Esophagus muscularis mucosa (tissue), 3 donors: ENCODE data around the gene ZSCAN21.

Experiments used
- CTCF ChIP-seq, 3 experiments: fragments of 200-600 bp in 2 of 3; fragments of 450-650 bp in 1 of 3; sonication (generic) in 2 of 3; IDR thresholded peaks; one replicate each; pipeline ENCODE4 v1.5.1; 2017 to 2019; ENCODE audit warnings: antibody characterized with exemption in 3 of 3, mild to moderate bottlenecking in 2 of 3, moderate library complexity in 1 of 3
- POLR2A ChIP-seq: fragments of 450-650 bp; IDR thresholded peaks from one replicate; pipeline ENCODE4 v1.6.1; 2017; ENCODE audit warnings: antibody characterized with exemption, moderate library complexity, mild to moderate bottlenecking, low read depth
- POLR2AphosphoS5 ChIP-seq, 2 donors: sonication (generic); formaldehyde crosslinking; IDR thresholded peaks; one replicate each; pipeline ENCODE4 v1.6.1; 2017; ENCODE audit warnings: antibody characterized with exemption in 2 of 2

GRCh38 chr7:100075418-100075817 lies 25.8 kb downstream of the ZSCAN21 start:
- TF ChIP-seq CTCF (IDR thresholded peaks at IDR 0.05) (no peak), POLR2A (no peak), POLR2AphosphoS5 (IDR thresholded peaks at IDR 0.05) (no peak)
